ENCODE measurements around the gene WIPI1.

The WIPI1 gene

DNA sequence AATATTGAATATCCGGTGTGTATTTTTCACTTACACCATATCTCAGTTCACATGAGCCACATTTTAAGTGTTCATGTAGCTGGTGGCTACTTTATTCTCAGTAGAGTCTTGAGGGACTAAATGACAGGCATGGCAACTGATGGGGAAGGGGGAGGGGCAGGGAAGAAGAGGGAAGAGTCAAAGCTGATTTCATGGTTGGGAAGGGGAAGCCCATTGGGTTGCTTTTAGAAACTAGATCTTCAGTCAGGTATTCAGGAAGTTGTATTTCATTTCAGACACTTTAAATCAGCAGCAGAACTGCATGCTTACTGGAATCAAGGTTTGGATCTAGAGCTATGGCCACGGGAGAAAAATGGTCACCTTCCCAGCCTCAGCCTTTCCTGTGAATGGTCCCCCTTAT, 2.9 kb upstream of the WIPI1 start:
- DNase-seq, result no peak

DNA sequence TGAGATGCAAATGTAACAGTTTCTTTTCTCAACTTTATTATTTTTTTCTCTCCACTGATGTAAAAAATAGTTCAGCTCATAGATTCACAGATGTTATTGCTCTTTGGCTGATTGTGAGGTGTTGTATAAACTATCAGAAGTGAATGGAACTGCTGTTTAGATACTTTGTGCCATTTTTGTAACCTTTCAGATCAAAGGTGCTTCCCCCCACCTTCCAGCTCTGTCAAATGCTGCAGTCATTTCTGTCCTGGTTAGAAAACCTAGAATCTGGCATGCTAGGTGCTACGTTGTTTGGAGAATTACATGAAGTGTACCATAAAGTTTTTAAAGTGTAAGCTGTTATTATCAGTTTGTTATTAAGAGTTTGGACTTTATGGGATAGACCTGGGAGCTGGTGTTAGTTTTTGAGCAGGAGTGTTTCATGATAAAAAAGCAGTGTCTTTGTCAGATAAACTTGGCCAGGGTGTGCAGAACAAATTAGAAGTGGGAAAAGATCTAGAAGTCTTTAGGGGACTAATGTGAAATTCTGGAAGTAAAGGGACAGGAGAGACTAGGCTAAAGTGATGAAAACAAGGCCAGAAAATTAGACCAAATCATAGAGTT, 1.8 kb upstream of the WIPI1 start:
- no peak for DNase-seq

DNA sequence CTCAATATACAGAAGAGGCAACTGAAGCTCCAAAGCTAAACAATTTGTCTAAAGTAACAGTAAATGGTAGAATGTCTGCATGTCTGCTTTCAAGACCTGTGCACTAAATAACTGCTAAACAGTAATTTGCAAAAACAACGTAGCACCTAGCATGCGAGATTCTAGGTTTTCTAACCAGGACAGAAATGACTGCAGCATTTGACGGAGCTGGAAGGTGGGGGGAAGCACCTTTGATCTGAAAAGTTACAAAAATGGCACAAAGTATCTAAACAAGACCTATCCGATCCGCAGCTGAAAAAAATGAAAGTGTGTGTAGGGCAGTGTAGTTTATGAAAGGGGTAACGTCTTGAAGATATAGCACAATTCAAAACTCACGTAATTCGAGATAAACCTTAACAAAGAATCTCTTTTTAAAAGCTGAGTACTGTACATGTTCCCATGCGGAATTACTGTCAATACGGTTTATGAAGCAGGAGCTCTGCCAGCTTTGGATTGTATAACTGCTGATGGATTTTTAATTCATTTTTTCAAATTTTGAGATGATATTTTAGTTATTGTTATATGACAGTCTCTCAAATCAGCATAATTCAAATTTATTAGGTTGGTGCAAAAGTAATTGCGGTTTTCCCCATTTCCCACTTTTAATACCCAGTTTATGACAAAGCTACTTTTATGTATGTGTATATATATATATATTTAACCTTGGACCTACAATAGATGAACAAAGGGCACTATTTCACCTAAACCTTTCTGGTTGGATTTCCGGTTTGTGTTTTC, 1.2 kb upstream of the WIPI1 start:
- no peak for DNase-seq

DNA sequence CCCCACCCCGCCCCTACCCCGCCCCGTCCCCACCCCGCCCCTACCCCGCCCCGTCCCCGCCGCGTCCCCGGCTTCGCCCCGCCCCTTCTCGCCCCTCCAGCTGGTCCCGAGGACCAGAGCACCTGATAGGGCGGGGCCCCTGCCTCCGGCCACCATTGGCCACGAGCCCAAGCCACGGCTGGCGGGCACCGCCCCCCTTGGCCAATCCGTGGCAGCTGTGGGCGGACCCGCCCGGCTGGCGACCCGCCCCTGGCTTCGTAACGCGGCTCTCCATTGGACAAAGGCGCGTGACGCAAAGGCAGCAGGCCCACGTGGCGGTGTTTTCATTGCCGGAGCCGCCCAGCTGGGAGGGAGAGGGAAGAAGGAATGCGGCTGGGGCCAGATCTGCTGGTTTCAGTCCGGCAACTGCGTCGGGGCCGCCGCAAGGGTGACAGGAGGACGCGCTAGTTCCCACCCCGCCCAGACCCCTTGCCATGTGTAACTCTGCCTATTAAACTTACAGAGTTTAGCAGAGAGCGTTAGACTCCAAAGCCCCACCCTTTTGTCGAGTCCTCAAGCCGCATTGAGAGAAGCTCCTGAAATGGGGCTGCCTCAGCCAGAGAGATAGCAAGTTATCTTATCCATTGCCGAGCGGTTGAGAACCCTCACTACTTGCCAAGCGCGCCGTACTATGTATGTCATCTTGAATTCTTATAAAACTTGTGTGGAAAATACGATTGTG, 403 bp upstream of the WIPI1 start:
- peak; percentile 98 for DNase-seq

DNA sequence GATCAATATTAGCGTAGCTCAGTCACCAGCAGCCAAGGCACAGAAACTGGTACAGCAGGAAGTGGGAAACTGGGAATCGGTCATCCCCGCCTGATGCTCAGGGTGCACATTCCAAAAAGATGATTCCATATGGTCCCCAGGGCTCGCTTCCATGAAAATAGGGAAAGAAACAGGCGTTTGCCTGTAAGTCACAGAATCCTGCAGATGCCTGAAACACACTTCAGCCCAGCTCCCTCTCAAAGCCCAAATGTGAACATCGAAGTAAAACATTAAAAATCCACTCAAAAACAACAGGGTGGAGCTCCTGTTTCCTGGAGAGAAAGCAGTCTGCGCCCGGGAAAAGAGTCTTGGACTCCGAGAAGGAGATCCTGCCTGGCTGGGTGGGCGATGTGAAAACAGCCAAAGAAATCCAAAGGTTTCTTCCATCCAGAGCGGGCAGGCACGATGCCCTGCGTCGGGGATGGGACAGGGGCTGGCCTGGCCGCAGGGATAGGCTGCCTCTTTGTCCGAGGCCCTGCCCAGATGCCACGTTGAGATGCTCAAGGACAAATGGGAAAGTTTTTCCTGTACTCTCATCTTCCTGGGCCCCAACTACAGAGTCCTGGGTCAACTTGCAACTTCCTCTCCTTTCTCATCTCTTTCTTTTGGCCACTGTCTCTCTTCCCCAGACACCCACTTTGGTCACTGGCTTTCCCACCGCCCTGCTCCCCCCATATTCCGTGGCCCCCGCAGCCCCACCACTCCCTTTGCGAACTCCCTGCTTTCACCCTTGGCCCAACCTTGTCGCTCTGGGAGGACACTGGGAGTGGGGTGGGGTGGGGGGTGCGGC, 743 bp downstream of the WIPI1 start:
- DNase-seq, result no peak

DNA sequence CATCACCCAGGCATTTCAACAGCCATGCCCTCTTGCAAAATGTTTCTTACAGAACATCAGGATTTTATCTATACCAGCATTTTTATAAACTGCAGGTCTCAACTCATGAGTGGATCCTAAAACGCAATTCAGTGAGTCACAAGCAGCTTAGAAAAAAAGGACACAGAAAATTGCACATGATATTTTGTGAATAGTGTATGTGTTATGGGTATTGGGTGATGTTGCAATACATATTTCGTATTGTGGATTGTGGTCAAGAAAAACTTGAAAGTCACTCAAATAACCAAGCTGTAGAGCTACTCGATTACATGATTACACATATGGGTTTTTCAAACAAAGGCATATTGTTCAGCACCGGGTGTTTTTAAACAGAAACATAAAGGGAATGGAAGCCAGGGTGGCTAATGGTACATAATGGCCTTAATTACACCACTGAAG, 1.4 kb downstream of the WIPI1 start:
- DNase-seq, result no peak

DNA sequence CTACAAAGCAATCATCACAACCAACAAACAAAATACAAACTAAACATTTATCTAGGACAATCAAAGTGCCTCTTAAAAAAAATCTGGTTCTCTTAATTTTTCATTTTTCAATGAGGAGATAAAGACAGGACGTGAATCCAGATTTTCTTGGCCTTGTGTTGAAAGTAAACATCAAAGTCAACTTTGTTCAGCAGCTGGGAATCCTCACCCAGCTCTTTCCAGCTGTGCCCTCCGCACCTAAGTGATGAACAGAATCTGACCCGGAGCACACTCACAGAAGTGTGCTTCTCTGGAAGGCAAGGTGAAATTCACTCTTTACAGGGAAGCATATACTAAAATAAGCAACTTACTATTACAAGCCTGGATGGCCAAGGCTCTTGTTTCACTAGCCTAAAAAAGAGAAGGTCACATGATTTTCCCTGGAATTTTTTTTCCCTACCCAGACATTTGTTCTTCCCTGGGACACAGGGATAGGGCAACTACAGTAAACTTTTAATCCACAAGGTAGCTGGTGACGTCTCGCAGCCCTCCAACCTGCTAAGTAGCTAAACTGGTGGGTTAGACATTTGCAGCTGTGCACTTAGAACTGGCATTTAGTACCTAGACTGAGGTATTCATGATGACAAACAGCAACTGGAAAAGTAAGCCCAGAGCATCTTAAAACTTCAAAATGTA, 3.2 kb downstream of the WIPI1 start:
- no peak for DNase-seq

DNA sequence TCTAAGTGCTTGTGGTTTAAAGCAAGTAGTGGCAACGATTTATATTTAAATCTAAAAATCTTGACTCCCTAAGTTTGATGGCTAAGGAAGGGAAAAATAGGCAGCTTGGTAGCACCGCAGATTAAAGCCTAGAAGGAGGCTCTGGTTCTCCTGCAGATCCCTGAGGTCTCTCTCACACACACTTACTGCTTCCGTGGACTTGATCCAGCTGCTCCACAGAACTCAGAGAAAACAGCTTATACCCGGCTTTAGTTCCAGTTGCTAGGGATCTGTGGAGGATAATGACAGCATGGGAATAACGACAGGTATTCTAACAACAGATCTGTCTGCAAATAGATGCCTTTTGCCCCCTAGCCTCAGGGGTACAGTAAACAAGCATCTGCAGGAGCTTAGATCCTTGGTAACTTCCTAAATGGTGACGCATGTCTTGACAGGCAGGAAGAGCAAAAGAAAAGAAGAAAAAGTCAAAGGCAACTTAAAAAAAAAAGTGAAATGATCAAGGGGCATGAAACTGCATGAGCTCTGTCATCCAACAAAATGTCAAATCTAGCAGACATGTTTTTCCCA, 4.5 kb downstream of the WIPI1 start:
- DNase-seq, result no peak

DNA sequence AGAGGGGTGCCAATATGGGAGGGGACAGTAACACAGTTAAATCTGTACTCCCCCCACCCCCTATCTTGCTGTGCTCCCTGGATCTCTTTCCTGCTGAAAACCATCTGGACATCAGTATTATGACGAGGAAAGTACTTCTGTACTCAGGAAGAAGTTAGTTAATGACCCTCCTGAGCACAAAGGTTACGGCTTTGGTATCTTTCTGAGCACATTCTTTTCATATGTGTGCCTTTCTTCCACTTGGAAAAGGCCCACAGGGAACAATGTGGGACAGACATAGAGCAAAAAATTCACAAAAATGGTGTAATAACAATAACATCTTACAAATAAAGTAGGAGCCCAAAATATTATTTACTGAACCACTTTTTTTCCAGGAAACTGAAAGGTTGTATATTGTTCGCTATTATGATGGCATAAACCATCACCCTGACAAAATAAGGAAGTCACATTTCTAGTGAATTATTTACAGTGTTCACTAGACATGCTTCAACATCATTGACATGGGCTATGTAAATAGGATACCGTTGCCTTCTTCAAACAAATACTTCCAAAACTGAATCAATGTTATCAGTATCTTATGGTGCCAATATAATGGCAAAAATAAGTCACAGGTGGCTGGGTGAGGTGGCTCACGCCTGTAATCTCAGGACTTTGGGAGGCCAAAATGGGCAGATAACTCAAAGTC, 5.5 kb downstream of the WIPI1 start:
- DNase-seq, result no peak

DNA sequence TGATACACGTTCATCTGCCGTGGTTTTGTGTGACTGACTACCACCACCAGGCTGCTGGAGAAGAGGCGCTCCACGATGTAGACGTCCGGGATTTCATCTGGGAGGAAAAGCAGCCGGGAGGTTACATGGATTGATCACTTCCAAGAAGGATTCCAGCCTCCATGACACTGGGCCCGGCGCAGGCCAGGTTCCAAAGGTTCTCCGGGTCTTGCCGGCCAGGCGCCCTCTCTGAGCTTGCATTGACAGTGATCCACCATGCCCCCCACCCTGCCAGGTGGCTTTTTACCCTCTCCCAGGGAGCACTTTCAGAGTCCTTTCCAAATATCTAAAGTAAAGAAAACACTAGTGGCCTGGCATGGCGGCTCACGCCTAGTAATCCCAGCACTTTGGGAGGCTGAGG, 6.5 kb downstream of the WIPI1 start:
- DNase-seq, result no peak

DNA sequence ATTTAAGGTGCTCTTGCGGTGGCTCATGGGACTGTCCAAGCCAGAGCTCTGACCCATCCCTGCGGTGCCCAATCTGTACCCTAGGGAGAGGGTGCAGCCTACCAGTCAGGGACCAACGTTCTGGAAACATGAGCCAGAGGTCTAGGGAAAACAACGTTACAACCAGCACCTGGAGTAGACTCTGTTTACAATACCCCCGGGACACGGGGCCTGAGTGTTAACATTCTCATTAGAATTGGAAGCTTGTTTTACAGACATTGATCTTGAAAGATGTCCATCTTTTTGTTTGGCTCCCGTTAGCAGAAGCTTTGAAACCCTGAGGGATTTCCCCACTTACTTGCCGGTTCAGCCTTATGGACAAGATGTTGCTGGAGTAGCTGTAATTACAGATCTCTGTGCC, 6.9 kb downstream of the WIPI1 start:
- DNase-seq, result no peak

DNA sequence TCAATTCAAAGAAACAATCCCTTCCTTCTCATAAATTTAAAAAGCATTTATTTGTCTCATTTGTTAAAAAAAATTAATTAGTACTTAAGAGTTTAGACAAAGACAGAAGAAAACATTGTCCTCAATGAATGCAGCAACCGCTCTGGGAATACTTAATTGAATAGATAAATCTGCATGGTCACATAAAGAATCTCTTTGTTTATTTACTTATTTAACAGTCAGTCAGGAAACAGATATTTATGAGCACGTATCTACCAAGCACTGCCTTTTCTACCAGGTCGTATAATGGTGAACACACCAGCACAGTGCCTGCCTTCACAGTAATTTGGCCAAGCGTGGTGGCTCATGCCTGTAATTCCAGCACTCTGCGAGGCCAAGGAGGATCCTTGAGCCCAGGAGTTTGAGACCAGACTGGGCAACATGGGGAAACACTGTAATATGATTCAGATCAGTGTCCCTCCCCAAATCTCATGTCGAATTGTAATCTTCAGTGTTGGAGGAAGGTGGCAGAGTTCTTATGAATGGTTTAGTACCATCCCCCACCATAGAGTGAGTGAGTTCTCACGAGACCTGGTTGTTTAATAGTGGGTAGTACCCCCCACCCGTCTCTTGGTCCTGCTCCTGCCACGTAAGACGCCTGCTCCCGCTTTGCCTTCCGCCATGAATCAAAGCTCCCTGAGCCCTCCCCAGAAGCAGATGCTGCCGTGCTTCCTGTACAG, 8.1 kb downstream of the WIPI1 start:
- no peak for DNase-seq

DNA sequence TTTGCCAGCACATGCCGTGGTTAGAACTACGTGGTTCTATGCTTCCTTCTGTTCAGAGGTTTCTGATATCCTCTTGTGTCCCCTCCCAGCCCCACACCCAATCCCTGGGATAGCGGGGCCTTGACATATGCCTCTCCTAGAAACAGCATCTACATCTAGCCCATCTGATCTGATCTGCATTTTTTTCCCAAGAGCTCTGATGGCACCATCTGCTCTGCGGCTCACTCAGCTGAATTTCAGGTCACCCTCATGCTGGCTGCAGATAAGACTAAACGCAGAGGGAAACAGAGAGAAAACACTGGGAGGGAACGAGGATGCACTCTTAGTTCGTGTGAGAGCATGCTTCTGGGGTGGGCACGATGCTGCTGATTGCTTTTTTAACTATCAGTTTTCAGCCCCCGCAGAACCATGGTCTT, 10.7 kb downstream of the WIPI1 start:
- DNase-seq, result no peak

DNA sequence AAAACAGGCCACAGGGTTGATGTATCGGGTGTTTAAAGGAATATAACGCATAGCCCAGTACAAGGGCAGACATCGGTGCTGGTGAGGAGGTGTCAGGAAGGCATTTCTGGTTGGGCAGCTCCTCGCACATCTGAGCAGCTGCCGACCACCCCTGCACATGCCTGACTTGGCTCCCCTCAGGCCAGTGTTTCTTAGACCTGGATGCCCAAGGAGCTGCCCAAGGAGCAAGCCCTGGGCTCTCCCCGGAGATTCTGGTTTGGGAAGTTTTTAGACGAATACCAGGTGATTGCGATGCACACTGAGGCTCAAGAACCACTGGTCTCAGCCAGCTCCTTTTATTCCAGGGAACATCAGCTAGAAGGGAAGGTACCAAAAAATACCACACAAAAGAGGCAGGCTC, 11.6 kb downstream of the WIPI1 start:
- no peak for DNase-seq

DNA sequence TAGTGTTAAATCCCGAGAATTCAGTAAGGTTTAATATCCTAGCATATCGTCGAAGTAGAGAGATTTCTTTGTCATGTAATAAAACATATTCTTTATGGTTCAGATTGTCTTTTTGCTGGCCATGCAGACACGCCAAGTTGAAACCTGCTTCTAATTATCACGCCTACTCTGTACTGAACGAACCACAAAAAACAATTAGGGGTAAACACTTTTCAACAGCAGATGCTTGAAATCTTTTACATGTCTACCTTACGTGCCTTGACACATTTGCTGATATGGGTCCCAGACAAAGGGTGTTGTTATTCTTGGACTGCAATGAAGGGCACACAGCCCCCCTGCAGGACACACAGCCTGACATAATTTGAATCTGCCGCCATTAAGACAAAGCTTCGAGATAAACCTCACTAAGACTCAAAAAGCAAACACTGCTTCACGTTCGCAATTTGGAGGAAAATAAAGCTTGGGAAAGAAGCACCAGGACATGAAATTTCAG, 13.3 kb downstream of the WIPI1 start:
- DNase-seq, result no peak

DNA sequence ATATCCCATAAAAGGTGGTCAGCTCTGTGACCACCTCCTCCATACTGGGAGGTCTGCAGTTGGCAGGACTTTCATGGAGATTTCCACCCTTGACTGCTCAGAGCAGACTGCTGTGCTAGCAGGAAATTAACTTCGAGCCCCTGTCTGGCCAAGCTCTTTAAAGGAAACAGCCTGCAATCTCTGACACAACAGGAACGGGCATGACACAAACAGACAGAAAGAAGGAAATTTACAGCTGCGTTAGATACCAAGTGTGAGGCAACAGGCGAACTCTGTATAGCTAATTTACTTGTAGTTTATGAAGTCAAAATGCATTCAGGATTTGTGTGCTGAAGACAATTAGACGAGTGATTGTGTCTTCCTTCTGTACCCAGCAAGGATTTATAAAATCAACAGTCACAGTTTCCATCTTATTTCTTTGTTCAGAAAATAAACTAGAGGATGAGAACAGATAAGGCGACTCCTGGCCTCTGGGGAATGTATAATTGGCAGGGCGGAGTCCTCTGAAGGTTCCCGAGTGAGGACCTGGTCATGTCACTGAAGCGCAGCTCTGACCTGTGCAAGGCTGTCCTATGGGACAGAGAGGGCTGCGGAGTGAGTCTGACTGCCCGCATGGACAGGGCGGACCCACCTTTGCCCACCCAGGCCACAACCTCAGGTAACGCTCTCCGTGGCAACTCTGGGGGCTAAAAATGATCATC, 16.1 kb downstream of the WIPI1 start:
- no peak for DNase-seq

DNA sequence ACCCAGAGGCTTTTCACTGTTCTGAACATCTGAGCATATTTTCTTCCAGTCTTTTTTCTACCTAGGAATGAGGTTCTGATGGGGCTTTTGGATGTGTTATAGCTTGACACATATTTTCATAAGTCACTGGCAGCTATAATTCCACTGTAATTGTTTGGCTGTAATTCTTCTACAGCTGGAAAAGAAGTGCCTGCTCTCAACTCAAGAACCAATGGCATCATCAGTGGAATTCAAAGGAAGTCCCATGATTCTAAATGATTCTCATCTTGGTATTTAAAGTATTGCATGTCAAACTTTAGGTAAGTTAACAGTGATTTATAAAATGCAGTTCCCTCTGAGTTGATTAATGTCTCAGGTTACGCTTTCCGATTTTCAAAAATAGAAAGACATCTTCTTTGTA, 16.8 kb downstream of the WIPI1 start:
- DNase-seq, result no peak

DNA sequence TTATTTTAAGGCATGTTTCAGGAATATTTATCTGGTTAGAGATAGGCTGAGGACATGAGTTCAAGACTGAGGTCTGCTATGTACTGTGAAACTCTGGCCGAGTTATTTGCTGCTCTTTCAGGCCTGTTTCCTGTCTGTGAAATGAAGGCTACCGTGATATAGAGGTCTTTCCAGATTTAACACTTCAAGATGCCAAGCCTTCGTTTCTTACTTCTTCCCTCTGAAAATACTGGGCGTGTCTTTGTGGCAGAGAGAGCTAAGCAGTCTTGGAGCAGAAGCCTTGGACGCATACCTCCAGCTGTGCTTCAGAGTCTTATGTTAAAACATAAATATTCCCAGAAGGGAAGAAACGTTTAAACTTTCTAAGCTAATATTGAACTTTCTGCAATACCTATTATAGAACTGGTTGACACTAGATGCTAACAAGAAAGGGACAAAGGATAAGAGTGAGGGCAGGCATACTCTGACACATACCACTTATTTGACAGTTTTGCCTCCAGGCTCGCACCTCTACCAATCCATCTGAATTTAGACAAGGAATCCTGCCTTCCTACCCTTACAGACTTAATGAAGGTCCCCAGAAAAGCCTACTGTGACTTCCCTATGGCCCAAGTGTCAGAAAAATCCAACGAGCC, 17.5 kb downstream of the WIPI1 start:
- no peak for DNase-seq

DNA sequence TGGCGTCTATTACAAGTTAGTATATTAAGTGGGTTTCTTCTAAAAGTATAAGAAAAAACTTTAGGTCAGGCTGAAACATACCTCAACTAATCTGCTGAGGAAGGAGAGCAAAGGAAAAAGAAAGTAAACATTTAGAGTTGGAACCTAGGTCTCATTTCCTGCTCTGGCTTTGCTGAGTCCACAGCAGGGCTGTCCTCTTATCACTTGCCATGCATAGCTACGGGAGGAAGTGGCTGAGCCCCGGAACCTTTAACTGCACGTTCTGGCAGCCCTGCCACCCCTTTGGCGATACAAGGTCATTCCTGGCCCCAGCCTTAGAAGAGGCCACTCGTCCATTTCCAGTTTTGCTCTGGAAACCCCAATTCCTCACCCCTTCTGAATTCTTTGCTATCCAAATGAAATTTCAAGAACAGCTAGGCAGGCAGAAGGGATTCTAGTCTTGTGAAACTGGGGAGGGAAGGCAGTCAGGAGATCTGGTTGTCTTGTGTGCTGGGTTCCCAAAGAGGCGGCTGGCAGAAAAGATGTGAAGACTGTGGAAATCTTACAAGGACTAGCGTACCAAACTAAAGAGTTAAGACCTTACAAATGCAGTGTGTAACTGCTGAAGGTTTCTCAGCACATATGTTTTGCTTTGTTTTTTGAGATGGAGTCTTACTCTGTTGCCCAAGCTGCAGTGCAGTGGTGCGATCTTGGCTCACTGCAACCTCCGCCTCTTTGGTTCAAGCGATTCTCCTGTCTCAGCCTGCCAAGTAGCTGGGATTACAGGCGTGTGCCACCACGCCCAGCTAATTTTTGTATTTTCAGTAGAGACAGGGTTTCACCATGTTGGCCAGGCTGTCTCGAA, 19.1 kb downstream of the WIPI1 start:
- DNase-seq, result peak; percentile 46

Measured in activated CD4-positive, alpha-beta T cell treated with anti-CD3 and anti-CD28 coated beads for 48 hours (primary cell).